IMR-90 (cell line): Measurements from ENCODE around the gene DACT2. TPM values are rescaled to one million over a fixed set of nuclear protein-coding genes. Genes with fewer than 3 reads are reported as not detected.

Experiments
- ATAC-seq: fragments of 200-7000 bp; cut with Tn5 transposase; 2 replicates; pipeline ENCODE4 v1.9.1; 2020; ENCODE audit warnings: low read depth, mild to moderate bottlenecking, moderate library complexity
- BruUV-seq: library from RNA; stranded (reverse); fragments of 400-500 nt; replicated peaks from 2 replicates; lab custom pipeline; 2021; lab: Mats Ljungman, UMichigan
- CTCF ChIA-PET: fragments of 300-600 bp; formaldehyde crosslinking; extraction: SDS; loops from one replicate; lab custom pipeline; 2021; ENCODE audit warnings: antibody characterized with exemption; lab: Yijun Ruan, JAX
- POLR2A ChIA-PET: fragments of 300-600 bp; sonication (Branson Sonifier 250); formaldehyde crosslinking; loops from one replicate; lab custom pipeline; 2022; ENCODE audit warnings: antibody characterized with exemption; ENCODE audit not compliant: unreplicated experiment; lab: Charles Lee
- DNase-seq: peaks from one replicate; pipeline ENCODE4 v3.0.0; 2013
- H2AFZ ChIP-seq: replicated peaks from 2 replicates; pipeline ENCODE3; 2013; ENCODE audit warnings: low read length, mild to moderate bottlenecking; ENCODE audit not compliant: poor library complexity
- H2AK5ac ChIP-seq: 2 replicates; pipeline ENCODE4 v1.6.1; 2013; ENCODE audit warnings: low read depth, low read length, inconsistent platforms
- H2AK9ac ChIP-seq: replicated peaks from 2 replicates; pipeline ENCODE3; 2013; ENCODE audit warnings: mild to moderate bottlenecking, low read depth, low read length, moderate library complexity; ENCODE audit not compliant: poor library complexity
- H2BK120ac ChIP-seq: 2 replicates; pipeline ENCODE4 v1.6.1; 2013; ENCODE audit warnings: low read depth, low read length, inconsistent platforms
- H2BK15ac ChIP-seq: 3 replicates; pipeline ENCODE4 v1.6.1; 2013; ENCODE audit warnings: low read depth, low read length, inconsistent platforms
- H2BK20ac ChIP-seq: 2 replicates; pipeline ENCODE4 v1.6.1; 2013; ENCODE audit warnings: low read depth, mild to moderate bottlenecking, inconsistent platforms, low read length, moderate library complexity
- H2BK5ac ChIP-seq: 2 replicates; pipeline ENCODE4 v1.6.1; 2013; ENCODE audit warnings: mild to moderate bottlenecking, low read depth, low read length, inconsistent platforms; ENCODE audit not compliant: poor library complexity, severe bottlenecking
- H3K14ac ChIP-seq: replicated peaks from 2 replicates; pipeline ENCODE4 v1.6.1; 2013; ENCODE audit warnings: low read depth, low read length, inconsistent platforms
- H3K18ac ChIP-seq: 2 replicates; pipeline ENCODE4 v1.6.1; 2013; ENCODE audit warnings: low read depth, low read length, control low read depth
- H3K23ac ChIP-seq: 2 replicates; pipeline ENCODE4 v1.6.1; 2013; ENCODE audit warnings: low read depth, low read length, inconsistent platforms
- H3K27ac ChIP-seq: 2 replicates; pipeline ENCODE4 v1.5.1; 2013; ENCODE audit warnings: mild to moderate bottlenecking, control low read depth, low read length; ENCODE audit not compliant: insufficient read depth
- H3K27me3 ChIP-seq: 2 replicates; pipeline ENCODE4 v1.6.1; 2013; ENCODE audit warnings: low read length; ENCODE audit not compliant: control insufficient read depth, insufficient read depth
- H3K36me3 ChIP-seq: 2 replicates; pipeline ENCODE4 v1.6.1; 2013; ENCODE audit warnings: low read length, mixed read lengths; ENCODE audit not compliant: control insufficient read depth, insufficient read depth
- H3K4ac ChIP-seq: 2 replicates; pipeline ENCODE4 v1.6.1; 2013; ENCODE audit warnings: low read depth, low read length, inconsistent platforms
- H3K4me1 ChIP-seq: 2 replicates; pipeline ENCODE4 v1.6.1; 2013; ENCODE audit warnings: low read length, mixed read lengths; ENCODE audit not compliant: control insufficient read depth, insufficient read depth
- H3K4me2 ChIP-seq: 2 replicates; pipeline ENCODE4 v1.6.1; 2013; ENCODE audit warnings: low read depth, mild to moderate bottlenecking, control low read depth, low read length, moderate library complexity
- H3K4me3 ChIP-seq: 2 replicates; pipeline ENCODE4 v1.5.1; 2013; ENCODE audit warnings: low read depth, mild to moderate bottlenecking, control low read depth, low read length, moderate library complexity; ENCODE audit not compliant: insufficient read depth
- H3K56ac ChIP-seq: 2 replicates; pipeline ENCODE4 v1.6.1; 2013; ENCODE audit warnings: low read length, inconsistent platforms; ENCODE audit not compliant: insufficient read depth; ENCODE audit errors: extremely low read depth
- H3K79me1 ChIP-seq, 2 experiments: 2 replicates each; pipeline ENCODE4 v1.6.1; 2013; ENCODE audit warnings: low read length in 2 of 2, inconsistent platforms in 1 of 2, low read depth in 1 of 2
- H3K9ac ChIP-seq: 2 replicates; pipeline ENCODE4 v1.6.1; 2013; ENCODE audit warnings: low read depth, low read length, control low read depth
- H3K9me1 ChIP-seq: 2 replicates; pipeline ENCODE4 v1.6.1; 2013; ENCODE audit warnings: low read length, inconsistent platforms; ENCODE audit not compliant: insufficient read depth
- H3K9me3 ChIP-seq: 2 replicates; pipeline ENCODE4 v1.6.1; 2013; ENCODE audit warnings: low read length; ENCODE audit not compliant: control insufficient read depth, insufficient read depth
- H4K20me1 ChIP-seq: 2 replicates; pipeline ENCODE4 v1.6.1; 2013; ENCODE audit warnings: low read length, inconsistent platforms; ENCODE audit not compliant: insufficient read depth
- H4K5ac ChIP-seq: 2 replicates; pipeline ENCODE4 v1.6.1; 2013; ENCODE audit warnings: mild to moderate bottlenecking, low read depth, low read length, control low read depth
- H4K8ac ChIP-seq, 2 experiments: 2 replicates each; pipeline ENCODE4 v1.6.1; 2013; ENCODE audit warnings: low read depth in 2 of 2, low read length in 2 of 2, control low read depth in 1 of 2, inconsistent platforms in 1 of 2
- H4K91ac ChIP-seq: 2 replicates; pipeline ENCODE4 v1.6.1; 2013; ENCODE audit warnings: low read depth, low read length, inconsistent platforms; ENCODE audit not compliant: insufficient read depth
- BHLHE40 ChIP-seq: fragments of 150-350 bp; IDR thresholded peaks from 2 replicates; pipeline ENCODE4 v1.6.1; 2016; ENCODE audit warnings: mild to moderate bottlenecking, low read depth, low read length
- CEBPB ChIP-seq: IDR thresholded peaks from 2 replicates; pipeline ENCODE4 v1.6.1; 2012; ENCODE audit warnings: low read depth, low read length, improper control_type of control experiment
- CHD1 ChIP-seq: IDR thresholded peaks from 2 replicates; pipeline ENCODE4 v1.6.1; 2012; ENCODE audit warnings: low read depth, low read length, improper control_type of control experiment
- CTCF ChIP-seq: conservative IDR thresholded peaks from 2 replicates; pipeline ENCODE4 v1.5.1; 2012; ENCODE audit warnings: mild to moderate bottlenecking, low read depth, low read length, improper control_type of control experiment
- ELK1 ChIP-seq: fragments of 150-350 bp; IDR thresholded peaks from 2 replicates; pipeline ENCODE4 v1.6.1; 2016; ENCODE audit warnings: low read depth, mild to moderate bottlenecking, low read length, moderate library complexity, borderline replicate concordance
- FOS ChIP-seq: fragments of 150-350 bp; IDR thresholded peaks from 2 replicates; pipeline ENCODE4 v1.6.1; 2016; ENCODE audit warnings: low read depth, low read length
- MAFK ChIP-seq: IDR thresholded peaks from 2 replicates; pipeline ENCODE4 v1.6.1; 2012; ENCODE audit warnings: low read depth, low read length, improper control_type of control experiment
- MAZ ChIP-seq: IDR thresholded peaks from 2 replicates; pipeline ENCODE4 v1.6.1; 2012; ENCODE audit warnings: low read depth, mild to moderate bottlenecking, low read length, improper control_type of control experiment, moderate library complexity, borderline replicate concordance
- MXI1 ChIP-seq: IDR thresholded peaks from 2 replicates; pipeline ENCODE4 v1.6.1; 2012; ENCODE audit warnings: low read depth, mild to moderate bottlenecking, low read length, moderate library complexity, borderline replicate concordance
- NFE2L2 ChIP-seq: fragments of 150-350 bp; IDR thresholded peaks from 2 replicates; pipeline ENCODE4 v1.6.1; 2016; ENCODE audit warnings: low read depth, mild to moderate bottlenecking, low read length
- POLR2A ChIP-seq: IDR thresholded peaks from 2 replicates; pipeline ENCODE4 v1.6.1; 2012; ENCODE audit warnings: mild to moderate bottlenecking, low read depth, low read length
- RAD21 ChIP-seq: IDR thresholded peaks from 2 replicates; pipeline ENCODE4 v1.6.1; 2012; ENCODE audit warnings: low read length, improper control_type of control experiment
- RFX5 ChIP-seq: IDR thresholded peaks from 2 replicates; pipeline ENCODE4 v1.8.0; 2012; ENCODE audit warnings: low read depth, mild to moderate bottlenecking, low read length, moderate library complexity
- SMC3 ChIP-seq: fragments of 150-350 bp; IDR thresholded peaks from 2 replicates; pipeline ENCODE4 v1.6.1; 2016; ENCODE audit warnings: low read depth, mild to moderate bottlenecking, antibody characterized with exemption, low read length, moderate library complexity
- USF2 ChIP-seq: fragments of 150-350 bp; IDR thresholded peaks from 2 replicates; pipeline ENCODE4 v1.6.1; 2017; ENCODE audit warnings: mild to moderate bottlenecking, antibody characterized with exemption, low read length, low read depth
- WGBS, 2 experiments: methylation state at CpG; one replicate each; pipeline versions ENCODE4 v1.1.5 to v1.1.7; 2013; ENCODE audit warnings: missing lambda C conversion rate in 2 of 2; ENCODE audit not compliant: insufficient read length in 1 of 2; ENCODE audit errors: extremely low coverage in 2 of 2; 5-methylcytosine and 5-hydroxymethylcytosine counted together
- dilution Hi-C: fragments of 300-500 bp; cut with HindIII; formaldehyde crosslinking; loops from one replicate; pipeline ENCODE4 v1.14.3; 2018; ENCODE audit warnings: low sequenced_read_pairs; ENCODE audit not compliant: unreplicated experiment
- in situ Hi-C: fragments of 300-500 bp; cut with MboI; formaldehyde crosslinking; loops from 3 replicates; pipeline ENCODE4 v1.14.3; 2019; ENCODE audit warnings: low sequenced_read_pairs, inconsistent platforms, mixed read lengths
- intact Hi-C: fragments of 100-400 bp; cut with micrococcal nuclease; formaldehyde crosslinking; loops from 2 replicates; pipeline ENCODE4 v1.10.0; 2022
- polyA plus RNA-seq, 3 experiments: library from polyadenylated mRNA; depleted of rRNA; stranded (reverse); fragments of >200 nt; gene quantifications; 2 replicates each; pipeline ENCODE4 v1.2.3, GENCODE V29; 2012; ENCODE audit warnings: low replicate concordance in 1 of 3
- total RNA-seq: library from RNA; depleted of rRNA; stranded (reverse); fragments of >200 nt; gene quantifications from 2 replicates; pipeline ENCODE4 v1.2.3, GENCODE V29; 2012

DACT2 gene
- total and polyA plus RNA-seq, 2 of the 4 experiments (the other 2 are of a cell fraction), result not detected

GRCh38 chr6:168307695-168308021, 11.9 kb downstream of the DACT2 start:
- WGBS, 2 experiments, result 85% methylated on average over 13 of the region's 22 CpGs; no CpG with 5 or more reads in 1 of the 2 experiments

More at GRCh38 chr6:168307695-168308021, 11.9 kb downstream of the DACT2 start:
- no peaks in the 10 kb centered on the region for H3K9me1 ChIP-seq
- no peak overlapping the region for H3K56ac ChIP-seq
- H2BK20ac ChIP-seq, result no peak overlapping the region
- H3K9ac ChIP-seq, result no peak overlapping the region
- peaks cover 61% of the 10 kb centered on the region for H3K9me3 ChIP-seq
- ChIA-PET CTCF (no interaction called here), POLR2A (no interaction called here)
- intact Hi-C loops (no loop called here), dilution Hi-C loops (no loop called here), in situ Hi-C loops (no loop called here)
- H4K20me1 ChIP-seq, result no peaks in the 10 kb centered on the region
- H3K4me1 ChIP-seq, result no peaks in the 10 kb centered on the region
- no peaks in the 10 kb centered on the region for H3K36me3 ChIP-seq
- TF ChIP-seq BHLHE40, result no peak
- no peak for TF ChIP-seq CHD1
- TF ChIP-seq RFX5, result no peak
- TF ChIP-seq FOS, result no peak
- TF ChIP-seq SMC3, result no peak
- TF ChIP-seq ELK1, result no peak
- TF ChIP-seq CTCF, result no peak
- TF ChIP-seq MXI1, result no peak
- no peak for TF ChIP-seq USF2
- no peak for TF ChIP-seq MAZ
- TF ChIP-seq CEBPB, result no peak
- TF ChIP-seq MAFK, result no peak
- no peak for TF ChIP-seq POLR2A
- TF ChIP-seq RAD21, result no peak
- TF ChIP-seq NFE2L2, result no peak
- H2AK9ac ChIP-seq, result peak overlapping the region; percentile 42
- H3K23ac ChIP-seq, result no peak overlapping the region
- no peak overlapping the region for H3K4me3 ChIP-seq
- H3K14ac ChIP-seq, result no peak overlapping the region
- DNase-seq (no peak), ATAC-seq (no peak)
- no peak overlapping the region for H2AK5ac ChIP-seq
- no peak overlapping the region for H3K4ac ChIP-seq
- no peaks in the 10 kb centered on the region for H3K79me1 ChIP-seq
- no peak overlapping the region for H2BK5ac ChIP-seq
- H3K27me3 ChIP-seq, result no peaks in the 10 kb centered on the region
- H3K27ac ChIP-seq, result no peak overlapping the region
- no peak overlapping the region for H2BK120ac ChIP-seq
- H3K18ac ChIP-seq, result no peak overlapping the region
- H2BK15ac ChIP-seq, result no peak overlapping the region
- no peak overlapping the region for H4K91ac ChIP-seq
- no peak overlapping the region for H2AFZ ChIP-seq
- no peak overlapping the region for H3K4me2 ChIP-seq
- no peak overlapping the region for H4K5ac ChIP-seq
- H4K8ac ChIP-seq, result no peak overlapping the region
- no TSS peak for BruUV-seq
